Right lobe of liver (tissue), 6 donors: ENCODE measurements around the gene PDZD2. TPM values are rescaled to one million over a fixed set of nuclear protein-coding genes. Genes with fewer than 3 reads are reported as not detected.

Experiments
- ATAC-seq, 4 donors: fragments of 200-7000 bp; cut with Tn5 transposase; one replicate each; pipeline ENCODE4 v1.9.1; 2020; ENCODE audit warnings: mild to moderate bottlenecking in 4 of 4, moderate library complexity in 4 of 4
- DNase-seq, 3 donors: peaks; one replicate each; pipeline ENCODE4 v3.0.0-alpha.2; 2020
- H3K27ac ChIP-seq, 3 donors: fragments of 200-600 bp; one replicate each; pipeline ENCODE4 v1.8.0; 2022
- H3K27me3 ChIP-seq, 2 donors: fragments of 200-600 bp; one replicate each; pipeline ENCODE4 v1.8.0; 2022
- H3K36me3 ChIP-seq, 4 donors: fragments of 200-600 bp; sonication (generic) in 1 of 4; one replicate each; pipeline versions ENCODE4 v1.5.1 to v1.8.0; 2017 to 2022; ENCODE audit warnings: control low read depth in 1 of 4
- H3K4me1 ChIP-seq, 4 donors: fragments of 200-600 bp; sonication (generic) in 1 of 4; one replicate each; pipeline versions ENCODE4 v1.5.1 to v1.8.0; 2017 to 2022; ENCODE audit warnings: control low read depth in 1 of 4
- H3K4me3 ChIP-seq, 3 donors: fragments of 200-600 bp; one replicate each; pipeline ENCODE4 v1.8.0; 2022
- H3K9me3 ChIP-seq, 4 donors: fragments of 200-600 bp; sonication (generic) in 1 of 4; one replicate each; pipeline versions ENCODE4 v1.5.1 to v1.8.0; 2017 to 2022; ENCODE audit warnings: control low read depth in 1 of 4
- POLR2A ChIP-seq: fragments of 450-650 bp; IDR thresholded peaks from one replicate; pipeline ENCODE4 v1.6.1; 2017; ENCODE audit warnings: antibody characterized with exemption, mild to moderate bottlenecking
- WGBS: methylation state at CpG from one replicate; pipeline ENCODE4 v1.1.6; 2018; ENCODE audit warnings: low coverage, low lambda C conversion rate; ENCODE audit not compliant: insufficient coverage; ENCODE audit errors: missing lambda C conversion rate; 5-methylcytosine and 5-hydroxymethylcytosine counted together
- intact Hi-C, 2 donors: fragments of 100-400 bp; cut with DNase I; formaldehyde crosslinking; loops; one replicate each; pipeline versions ENCODE4 v1.11.2 to v1.14.1; 2022
- total RNA-seq, 6 experiments: library from RNA; depleted of rRNA in 2 of 6; stranded (reverse); fragments of >200 nt in 2 of 6; fragmentation: NEBNext Ultra II Directional in 3 of 6; extraction: Animal tissue kit (Norgen Biotek cat#: 25700) in 3 of 6; gene quantifications; one replicate each; pipeline versions ENCODE4 v1.1.0 to v1.2.4, GENCODE V29; 2016 to 2023
- TF ChIP-seq, protein P1 (sequence below), 4 donors: fragments of 200-600 bp in 3 of 4; fragments of 450-650 bp in 1 of 4; IDR thresholded peaks; one replicate each; pipeline versions ENCODE4 v1.5.1 to v1.8.0; 2016 to 2022; ENCODE audit warnings: antibody characterized with exemption in 4 of 4, mild to moderate bottlenecking in 2 of 4
- donor health status: DM: no; HTN: yes; CAD: no.
- donor health status: DM: no; HTN: no; CAD: no.
- donor health status: DM: no; HTN: no; CAD: no.
- donor health status: DM: no; HTN: yes; CAD: no.
- donor health status: DM: no; HTN: yes; CAD: no.

Gene PDZD2
- total RNA-seq, 6 experiments from 2014 or later = 0.43 to 1.9 (median 0.88) TPM

DNA sequence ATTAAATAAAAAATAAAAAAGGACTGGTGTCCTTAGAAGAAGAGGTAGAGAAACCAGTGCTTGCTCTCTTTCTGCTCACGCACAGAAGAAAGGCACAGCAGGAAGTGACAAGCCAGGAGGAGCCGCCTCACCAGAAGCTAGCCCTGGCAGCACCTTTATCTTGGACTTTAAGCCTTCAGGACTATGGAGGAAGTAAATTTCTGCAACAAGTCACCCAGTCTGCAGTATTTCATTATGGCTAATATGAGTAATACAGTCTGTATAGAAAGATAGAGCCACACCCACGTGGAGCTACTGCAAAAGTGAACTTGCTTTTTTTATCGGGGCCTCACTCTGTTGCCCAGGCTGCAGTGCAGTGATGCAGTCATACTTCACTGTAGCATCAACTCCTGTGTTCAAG lies 68.4 kb downstream of the PDZD2 start:
- no peak overlapping the region for H3K4me3 ChIP-seq
- H3K4me1 ChIP-seq = no peaks in the 10 kb centered on the region
- H3K27me3 ChIP-seq = no peaks in the 10 kb centered on the region
- TF ChIP-seq, protein P1, sequence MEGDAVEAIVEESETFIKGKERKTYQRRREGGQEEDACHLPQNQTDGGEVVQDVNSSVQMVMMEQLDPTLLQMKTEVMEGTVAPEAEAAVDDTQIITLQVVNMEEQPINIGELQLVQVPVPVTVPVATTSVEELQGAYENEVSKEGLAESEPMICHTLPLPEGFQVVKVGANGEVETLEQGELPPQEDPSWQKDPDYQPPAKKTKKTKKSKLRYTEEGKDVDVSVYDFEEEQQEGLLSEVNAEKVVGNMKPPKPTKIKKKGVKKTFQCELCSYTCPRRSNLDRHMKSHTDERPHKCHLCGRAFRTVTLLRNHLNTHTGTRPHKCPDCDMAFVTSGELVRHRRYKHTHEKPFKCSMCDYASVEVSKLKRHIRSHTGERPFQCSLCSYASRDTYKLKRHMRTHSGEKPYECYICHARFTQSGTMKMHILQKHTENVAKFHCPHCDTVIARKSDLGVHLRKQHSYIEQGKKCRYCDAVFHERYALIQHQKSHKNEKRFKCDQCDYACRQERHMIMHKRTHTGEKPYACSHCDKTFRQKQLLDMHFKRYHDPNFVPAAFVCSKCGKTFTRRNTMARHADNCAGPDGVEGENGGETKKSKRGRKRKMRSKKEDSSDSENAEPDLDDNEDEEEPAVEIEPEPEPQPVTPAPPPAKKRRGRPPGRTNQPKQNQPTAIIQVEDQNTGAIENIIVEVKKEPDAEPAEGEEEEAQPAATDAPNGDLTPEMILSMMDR (IDR thresholded peaks at IDR 0.05) = no peak
- no peak for TF ChIP-seq POLR2A
- no peaks in the 10 kb centered on the region for H3K36me3 ChIP-seq
- H3K27ac ChIP-seq = no peak overlapping the region
- WGBS = 70% methylated on average over 4 of the region's 4 CpGs
- intact Hi-C loops = no loop called here
- no peaks in the 10 kb centered on the region for H3K9me3 ChIP-seq
- no peak for DNase-seq
- no peak for ATAC-seq

DNA sequence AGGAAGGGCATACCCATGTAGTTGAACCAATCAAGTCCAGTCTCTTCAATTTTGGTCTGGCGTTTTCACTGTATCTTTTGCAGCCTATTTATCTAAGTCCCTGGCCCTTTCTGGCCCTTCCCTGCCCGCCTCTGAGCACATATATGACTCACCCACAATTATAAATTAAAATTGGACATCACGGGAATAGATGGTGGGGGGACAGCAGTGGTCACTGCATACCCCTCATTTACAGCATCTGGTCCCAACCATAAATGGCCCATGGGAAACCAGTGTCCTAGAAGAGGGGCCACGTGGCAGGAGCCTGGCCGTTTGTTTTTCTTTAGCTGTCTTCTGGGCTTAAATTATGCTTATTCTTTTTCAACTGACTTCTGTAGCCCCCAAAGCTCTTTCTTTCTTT lies 69.2 kb downstream of the PDZD2 start:
- Histone ChIP-seq H3K36me3 (no peaks in the 10 kb centered on the region), H3K9me3 (no peaks in the 10 kb centered on the region), H3K27ac (no peak overlapping the region), H3K27me3 (no peaks in the 10 kb centered on the region), H3K4me3 (no peak overlapping the region), H3K4me1 (no peaks in the 10 kb centered on the region)
- 73% methylated on average over 3 of the region's 5 CpGs for WGBS
- TF ChIP-seq POLR2A = no peak
- TF ChIP-seq, protein P1 (IDR thresholded peaks at IDR 0.05) = no peak
- intact Hi-C loops = no loop called here
- ATAC-seq (no peak), DNase-seq (no peak)

DNA sequence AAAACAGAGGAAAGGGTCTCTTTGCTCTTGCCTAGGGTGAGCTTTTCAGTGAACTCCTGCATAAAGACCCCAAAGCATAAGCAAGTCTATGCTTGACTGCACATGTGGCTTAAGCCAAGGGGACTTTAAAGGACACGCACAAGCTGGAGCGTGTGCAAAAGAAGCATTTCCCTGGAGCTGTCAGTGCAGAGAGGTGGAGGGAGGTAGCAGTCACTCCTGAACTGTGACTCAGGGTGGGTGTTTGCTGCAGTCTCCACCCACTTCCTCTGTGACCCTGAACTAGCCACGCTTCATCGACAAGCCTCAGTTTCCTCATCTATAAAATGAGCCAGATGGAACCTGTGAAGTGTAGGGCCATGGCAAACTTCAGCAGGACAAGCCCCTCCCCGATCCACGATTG lies 72.4 kb downstream of the PDZD2 start:
- Histone ChIP-seq H3K9me3 (no peaks in the 10 kb centered on the region), H3K27me3 (no peaks in the 10 kb centered on the region), H3K4me1 (no peaks in the 10 kb centered on the region), H3K27ac (no peak overlapping the region), H3K4me3 (no peak overlapping the region), H3K36me3 (no peaks in the 10 kb centered on the region)
- TF ChIP-seq POLR2A = no peak
- TF ChIP-seq, protein P1 (IDR thresholded peaks at IDR 0.05) = no peak
- intact Hi-C loops = no loop called here
- 55% methylated on average over 6 of the region's 6 CpGs for WGBS
- ATAC-seq = no peak
- DNase-seq = no peak

DNA sequence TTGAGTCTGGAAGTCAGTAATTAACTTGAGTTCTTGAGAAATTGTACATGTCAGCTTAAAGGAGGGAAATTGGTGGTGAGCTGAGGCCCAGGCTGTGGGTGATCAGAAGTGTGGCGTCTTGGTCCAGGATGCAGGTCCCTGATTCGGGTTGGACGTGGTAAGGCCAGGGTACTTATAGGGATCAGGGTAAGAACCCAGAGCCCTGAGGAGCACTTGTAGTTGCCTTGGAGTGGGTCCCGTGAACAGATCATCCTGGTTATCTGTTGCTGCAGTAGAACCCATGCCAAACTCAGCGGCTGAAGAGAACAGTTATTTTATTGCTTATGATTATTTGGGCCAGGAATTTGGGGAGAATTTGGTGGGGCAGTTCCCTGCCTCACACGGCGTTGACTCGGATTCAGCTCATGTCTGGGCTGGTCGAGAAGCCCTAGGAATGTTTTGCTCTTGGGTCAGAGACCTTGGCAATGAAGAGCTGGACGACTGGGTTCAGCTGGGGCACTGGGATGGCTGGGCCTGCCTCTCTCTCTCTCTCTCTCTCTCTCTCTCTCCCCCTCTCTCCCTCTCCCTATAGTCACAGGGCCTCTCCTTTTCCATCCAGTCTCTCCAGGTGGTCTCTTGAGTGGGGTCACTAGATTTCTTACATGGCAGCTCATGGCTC lies 73.1 kb downstream of the PDZD2 start:
- no peak overlapping the region for H3K27ac ChIP-seq
- H3K36me3 ChIP-seq = no peaks in the 10 kb centered on the region
- no peak for TF ChIP-seq POLR2A
- TF ChIP-seq, protein P1 (IDR thresholded peaks at IDR 0.05) = no peak
- ATAC-seq = no peak
- WGBS = 49% methylated on average over 4 of the region's 10 CpGs
- DNase-seq = no peak
- intact Hi-C loops = no loop called here
- no peaks in the 10 kb centered on the region for H3K4me1 ChIP-seq
- no peaks in the 10 kb centered on the region for H3K27me3 ChIP-seq
- H3K9me3 ChIP-seq = no peaks in the 10 kb centered on the region
- H3K4me3 ChIP-seq = no peak overlapping the region
